Psoas muscle (tissue), 8 donors: Measurements from ENCODE around the gene SLC35G2. TPM values are rescaled to one million over a fixed set of nuclear protein-coding genes. Genes with fewer than 3 reads are reported as not detected.

Source experiments
- ATAC-seq, 4 donors: fragments of 200-7000 bp; cut with Tn5 transposase; one replicate each; pipeline ENCODE4 v1.9.1; 2020; ENCODE audit warnings: moderate library complexity in 3 of 4, mild to moderate bottlenecking in 2 of 4
- DNase-seq, 2 donors: peaks; one replicate each; pipeline ENCODE4 v3.0.0-alpha.2; 2020
- H3K27ac ChIP-seq: fragments of 200-600 bp; one replicate; pipeline ENCODE4 v1.8.0; 2022
- H3K27me3 ChIP-seq, 3 donors: fragments of 200-600 bp in 1 of 3; one replicate each; pipeline versions ENCODE4 v1.6.1 to v1.8.0; 2013 to 2022; ENCODE audit warnings: low read length in 2 of 3, mild to moderate bottlenecking in 2 of 3, moderate library complexity in 1 of 3; ENCODE audit not compliant: insufficient read depth in 3 of 3
- H3K36me3 ChIP-seq, 2 donors: fragments of 200-600 bp in 1 of 2; one replicate each; pipeline versions ENCODE4 v1.6.1 to v1.8.0; 2013 to 2022; ENCODE audit warnings: low read depth in 1 of 2, mild to moderate bottlenecking in 1 of 2, moderate library complexity in 1 of 2; ENCODE audit not compliant: insufficient read depth in 1 of 2
- H3K4me1 ChIP-seq: fragments of 200-600 bp; one replicate; pipeline ENCODE4 v1.8.0; 2022
- H3K4me3 ChIP-seq: fragments of 200-600 bp; one replicate; pipeline ENCODE4 v1.8.0; 2022; ENCODE audit warnings: mild to moderate bottlenecking
- H3K9me3 ChIP-seq: fragments of 200-600 bp; one replicate; pipeline ENCODE4 v1.8.0; 2022
- CTCF ChIP-seq: fragments of 200-600 bp; IDR thresholded peaks from one replicate; pipeline ENCODE4 v1.8.0; 2022; ENCODE audit warnings: antibody characterized with exemption
- WGBS, 3 donors: extraction: QIAGEN DNeasy Blood & Tissue Kit; methylation state at CpG; one replicate each; pipeline versions ENCODE4 v1.1.6 to v1.1.7; 2013; 5-methylcytosine and 5-hydroxymethylcytosine counted together
- intact Hi-C, 2 donors: fragments of 100-400 bp; cut with DNase I; formaldehyde crosslinking; loops; one replicate each; pipeline versions ENCODE4 v1.11.0 to v1.14.2; 2022
- polyA plus RNA-seq, 3 donors: library from polyadenylated mRNA; stranded (reverse); fragments of 200-250 nt; gene quantifications; one replicate each; pipeline ENCODE4 v1.2.3, GENCODE V29; 2013
- total RNA-seq, 4 donors: library from RNA; stranded (reverse); fragmentation: NEBNext Ultra II Directional in 2 of 4; extraction: Animal tissue kit (Norgen Biotek cat#: 25700) in 2 of 4; gene quantifications; one replicate each; pipeline versions ENCODE4 v1.2.1 to v1.2.4, GENCODE V29; 2021 to 2023
- donor health status: healthy with polysubstance abuse.
- donor health status: DM: no; HTN: no; CAD: no; lungs with moderate emphysema.
- donor health status: Bipolar disorder and iron deficiency.
- donor health status: healthy.
- donor health status: DM: yes; HTN: yes; CAD: no.
- donor health status: DM: no; HTN: no; CAD: no.
- donor health status: DM: no; HTN: no; CAD: no.
- donor health status: DM: yes; HTN: yes; CAD: no.

The SLC35G2 gene
- total and polyA plus RNA-seq, 7 donors, result 0.69 to 2.5 (median 1.5) TPM

DNA sequence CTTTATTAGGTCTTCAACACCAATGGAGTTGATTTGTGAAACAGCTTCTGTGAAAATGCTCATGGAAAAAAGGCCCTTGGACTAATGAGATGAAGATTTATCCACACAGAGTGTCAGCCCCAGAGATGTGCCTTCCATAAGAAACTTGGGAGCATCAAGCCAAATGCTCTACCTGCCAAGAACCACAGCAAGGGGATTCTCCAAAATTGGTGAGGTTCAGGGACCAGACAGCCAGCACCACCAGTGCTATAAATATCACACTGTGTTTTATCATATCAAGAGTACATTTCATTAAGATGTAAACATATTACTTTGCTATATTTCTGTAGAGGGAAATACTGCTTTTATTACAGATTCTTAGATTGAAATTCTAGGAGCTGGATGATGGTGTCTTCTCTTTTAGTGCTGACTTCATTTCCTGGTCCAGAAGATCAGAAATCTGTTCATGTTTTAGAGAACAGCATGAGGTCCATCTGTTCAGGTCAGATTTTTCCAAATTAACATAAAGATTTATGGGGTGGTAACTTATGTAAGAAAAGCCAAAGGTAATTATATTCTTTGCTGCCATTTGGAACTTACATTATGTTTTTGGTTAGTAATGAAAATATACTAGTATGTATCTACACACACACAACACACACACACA lies 17.7 kb downstream of the SLC35G2 start:
- ATAC-seq (no peak), DNase-seq (no peak)
- H3K27me3 ChIP-seq, result no peaks in the 10 kb centered on the region
- TF ChIP-seq CTCF, result no peak
- peaks cover 0 to 3% of the 10 kb centered on the region in 2 donors for H3K36me3 ChIP-seq
- intact Hi-C loops, result no loop called here
- H3K4me1 ChIP-seq, result peaks cover 29% of the 10 kb centered on the region
- H3K4me3 ChIP-seq, result no peak overlapping the region
- no peak overlapping the region for H3K27ac ChIP-seq
- no peaks in the 10 kb centered on the region for H3K9me3 ChIP-seq

DNA sequence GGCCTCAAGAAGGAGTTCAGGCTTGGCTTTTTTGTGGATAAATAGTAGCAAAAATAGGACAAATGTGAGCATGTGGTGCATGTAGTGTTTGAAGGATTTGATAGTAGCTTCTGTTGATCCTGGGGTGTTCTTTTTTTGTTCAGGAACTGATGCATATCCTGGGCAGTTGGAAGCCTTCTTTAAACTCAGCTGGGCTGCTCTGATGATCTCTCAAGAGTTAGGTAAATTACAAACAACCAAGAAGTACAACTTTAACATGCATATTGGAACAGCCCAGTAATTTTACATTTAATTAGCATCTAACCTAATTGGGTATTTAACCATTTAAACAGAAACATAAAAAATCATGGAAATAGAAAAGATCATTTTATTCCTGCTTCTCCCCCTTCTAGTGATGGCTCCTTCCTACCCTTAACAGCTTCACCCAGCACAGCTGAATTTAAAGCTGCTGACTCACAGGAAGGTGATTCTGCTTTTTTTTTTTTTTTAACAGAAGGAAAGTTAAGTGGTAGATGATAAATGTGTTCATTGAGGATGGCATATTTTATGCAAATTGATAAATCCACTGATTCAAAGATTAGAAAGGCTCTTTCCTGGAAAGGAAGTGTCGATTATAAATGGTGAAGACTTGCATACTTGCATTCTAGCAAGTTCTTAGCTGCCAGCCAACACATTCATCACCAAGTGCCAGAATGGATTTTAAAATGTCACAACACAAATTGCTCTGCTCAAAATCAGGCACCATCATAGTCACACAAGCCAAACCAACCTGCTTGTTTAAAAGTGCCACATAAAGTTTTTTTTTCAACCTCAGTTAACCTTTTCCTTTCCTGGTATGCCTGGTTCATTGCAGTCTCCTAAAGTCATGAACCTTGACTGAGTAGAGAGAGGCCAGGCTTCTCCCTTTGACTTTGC lies 20.0 kb downstream of the SLC35G2 start:
- 8 to 11% (median 11%) methylated on average over 1 of the region's 1 CpG for WGBS, 3 donors
- no peaks in the 10 kb centered on the region for H3K27me3 ChIP-seq
- peak overlapping the region; percentile 19 for H3K27ac ChIP-seq
- peaks cover 0 to 3% of the 10 kb centered on the region in 2 donors for H3K36me3 ChIP-seq
- H3K4me1 ChIP-seq, result peaks cover 29% of the 10 kb centered on the region
- no peak for DNase-seq
- H3K9me3 ChIP-seq, result no peaks in the 10 kb centered on the region
- H3K4me3 ChIP-seq, result no peak overlapping the region
- intact Hi-C loops, result no loop called here
- TF ChIP-seq CTCF, result no peak
- peak in 3 of 4 donors; percentile 47 to 69 (median 60) for ATAC-seq

DNA sequence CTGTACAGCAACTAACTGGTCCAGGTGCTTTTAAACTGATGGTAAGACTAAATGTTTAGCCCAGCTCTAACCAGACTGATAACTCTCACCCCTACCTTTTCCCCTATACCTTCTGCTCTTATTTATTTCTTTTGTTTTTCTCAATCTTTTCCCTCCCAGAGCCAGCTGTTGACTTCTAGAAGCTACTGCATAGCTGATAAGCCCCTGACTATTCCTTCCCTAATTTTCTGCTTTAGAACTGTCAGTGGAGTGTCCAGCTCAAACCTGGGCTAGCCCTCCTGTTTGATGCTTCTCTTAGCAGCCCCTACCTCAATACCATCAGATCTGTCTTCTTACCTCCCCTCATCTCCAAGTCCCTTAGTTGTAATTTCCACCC lies 20.6 kb downstream of the SLC35G2 start:
- TF ChIP-seq CTCF, result no peak
- H3K9me3 ChIP-seq, result no peaks in the 10 kb centered on the region
- H3K4me3 ChIP-seq, result no peak overlapping the region
- no peaks in the 10 kb centered on the region for H3K27me3 ChIP-seq
- ATAC-seq (no peak), DNase-seq (no peak)
- H3K27ac ChIP-seq, result peak overlapping the region; percentile 19
- intact Hi-C loops, result no loop called here
- H3K36me3 ChIP-seq, result peaks cover 0 to 3% of the 10 kb centered on the region in 2 donors
- H3K4me1 ChIP-seq, result peaks cover 29% of the 10 kb centered on the region

- Histone ChIP-seq H3K4me3 (no peak overlapping the region), H3K4me1 (peaks cover 29% of the 10 kb centered on the region), H3K27me3 (no peaks in the 10 kb centered on the region), H3K27ac (no peak overlapping the region), H3K36me3 (peaks cover 0 to 3% of the 10 kb centered on the region in 2 donors), H3K9me3 (no peaks in the 10 kb centered on the region)
- TF ChIP-seq CTCF, result no peak
- intact Hi-C loops, result no loop called here
- ATAC-seq (no peak), DNase-seq (no peak)
- 83 to 96% (median 88%) methylated on average over 2 of the region's 2 CpGs for WGBS, 3 donors
Measured at GRCh38 chr3:136840252-136840651, 21.3 kb downstream of the SLC35G2 start.
